SIG-M5 treated with dmso at 0.1 percent for 504 hours (cell line): ENCODE results near the gene MYOZ1.
"Not testable (repeated sequence)": the region's sequence is repeated elsewhere in the genome, so short reads cannot be mapped to it uniquely, and the experiment has no call there.

Experiments used
- DNase-seq: peaks from one replicate; lab custom pipeline; 2025; ENCODE audit not compliant: unreplicated experiment; lab: John Stamatoyannopoulos, UW

The MYOZ1 gene

GRCh38 chr10:73641328-73642060, at the start of gene MYOZ1:
TSS of gene MYOZ1 (minus strand) at chr10:73641474. CDS start at chr10:73640017, 1,457 bp downstream.
- DNase-seq: peak; percentile 36

- not testable (repeated sequence) for DNase-seq
These were observed 49.5 kb upstream of the MYOZ1 start for GRCh38 chr10:73690755-73691154.

GRCh38 chr10:73689596-73689995, 48.3 kb upstream of the MYOZ1 start:
- DNase-seq: not testable (repeated sequence)

- not testable (repeated sequence) for DNase-seq
These were observed 46.4 kb upstream of the MYOZ1 start for GRCh38 chr10:73687641-73688040.

GRCh38 chr10:73674546-73674945, 33.3 kb upstream of the MYOZ1 start:
- DNase-seq: not testable (repeated sequence)

GRCh38 chr10:73668378-73668777, 27.1 kb upstream of the MYOZ1 start:
- not testable (repeated sequence) for DNase-seq

GRCh38 chr10:73666153-73666809, 25.0 kb upstream of the MYOZ1 start:
- not testable (repeated sequence) for DNase-seq

- DNase-seq: not testable (repeated sequence)
These were observed 24.3 kb upstream of the MYOZ1 start for GRCh38 chr10:73665581-73665980.

GRCh38 chr10:73664156-73665040, 23.1 kb upstream of the MYOZ1 start:
- not testable (repeated sequence) for DNase-seq

- DNase-seq: not testable (repeated sequence)
These were observed 22.3 kb upstream of the MYOZ1 start for GRCh38 chr10:73663621-73664020.

GRCh38 chr10:73662705-73663104, 21.4 kb upstream of the MYOZ1 start:
- DNase-seq: not testable (repeated sequence)

GRCh38 chr10:73655990-73656298, 14.7 kb upstream of the MYOZ1 start, which contains the start of gene SYNPO2L:
TSS of gene SYNPO2L (minus strand) at chr10:73656029. CDS start at chr10:73655922, 107 bp downstream.
- no peak for DNase-seq

GRCh38 chr10:73655257-73655989, 14.1 kb upstream of the MYOZ1 start:
- DNase-seq: no peak

GRCh38 chr10:73653701-73654100, 12.4 kb upstream of the MYOZ1 start:
- peak; percentile 45 for DNase-seq

GRCh38 chr10:73653195-73653594, 11.9 kb upstream of the MYOZ1 start:
- DNase-seq: no peak

GRCh38 chr10:73650537-73651331, 9.5 kb upstream of the MYOZ1 start:
- peak; percentile 81 for DNase-seq

GRCh38 chr10:73649876-73650536, 8.7 kb upstream of the MYOZ1 start:
- no peak for DNase-seq

GRCh38 chr10:73648975-73649829, 7.9 kb upstream of the MYOZ1 start:
- no peak for DNase-seq
